Ramos (cell line): ENCODE data around the gene ABHD17C.

ENCODE experiments used
- in situ Hi-C: fragments of 300-500 bp; cut with MboI; formaldehyde crosslinking; loops from one replicate; pipeline ENCODE4 v1.14.3; 2022; ENCODE audit warnings: low sequenced_read_pairs; ENCODE audit not compliant: unreplicated experiment

ABHD17C gene

DNA sequence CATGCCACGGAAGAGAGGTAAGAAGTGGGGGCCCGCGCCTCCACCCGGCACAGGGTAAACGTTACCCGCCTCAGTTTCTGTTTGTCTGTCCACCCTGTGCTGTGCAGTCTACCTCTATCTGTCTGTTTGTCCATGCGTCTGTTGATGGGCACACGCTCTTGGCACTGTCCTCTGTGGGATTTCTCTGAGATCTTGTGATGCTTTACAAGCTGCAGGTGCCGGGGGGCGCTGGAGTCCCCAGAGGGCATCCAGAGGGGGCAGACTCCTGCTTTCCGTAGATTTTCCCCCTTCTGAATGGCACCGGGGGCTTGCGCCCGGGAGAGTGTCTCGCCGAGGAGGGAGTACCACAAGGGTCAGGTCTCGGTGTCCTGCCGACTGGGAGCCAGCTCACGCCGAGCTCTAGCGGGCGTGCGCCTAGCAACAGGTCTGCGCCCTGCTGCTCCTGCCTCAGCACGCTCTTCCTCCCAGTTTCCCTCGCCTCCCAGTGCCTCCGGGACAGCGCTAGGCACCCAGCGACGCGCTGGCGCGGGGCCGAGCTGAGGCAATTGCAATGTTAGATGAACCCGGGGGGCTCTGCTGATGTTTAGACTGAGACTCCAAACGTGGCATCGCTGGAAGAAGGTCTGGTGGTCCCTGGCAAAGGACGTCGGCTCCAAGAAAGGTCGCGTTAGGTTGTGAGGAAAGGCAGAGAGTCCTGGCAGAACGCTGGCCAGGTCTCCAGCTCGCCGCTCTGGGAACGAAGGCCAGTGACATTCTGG is 84.7 kb downstream of the ABHD17C start:
- in situ Hi-C loops = loop anchor here (10.0 kb wide), 1 partner anchor 325 kb away; no protein-coding TSS in a partner anchor

DNA sequence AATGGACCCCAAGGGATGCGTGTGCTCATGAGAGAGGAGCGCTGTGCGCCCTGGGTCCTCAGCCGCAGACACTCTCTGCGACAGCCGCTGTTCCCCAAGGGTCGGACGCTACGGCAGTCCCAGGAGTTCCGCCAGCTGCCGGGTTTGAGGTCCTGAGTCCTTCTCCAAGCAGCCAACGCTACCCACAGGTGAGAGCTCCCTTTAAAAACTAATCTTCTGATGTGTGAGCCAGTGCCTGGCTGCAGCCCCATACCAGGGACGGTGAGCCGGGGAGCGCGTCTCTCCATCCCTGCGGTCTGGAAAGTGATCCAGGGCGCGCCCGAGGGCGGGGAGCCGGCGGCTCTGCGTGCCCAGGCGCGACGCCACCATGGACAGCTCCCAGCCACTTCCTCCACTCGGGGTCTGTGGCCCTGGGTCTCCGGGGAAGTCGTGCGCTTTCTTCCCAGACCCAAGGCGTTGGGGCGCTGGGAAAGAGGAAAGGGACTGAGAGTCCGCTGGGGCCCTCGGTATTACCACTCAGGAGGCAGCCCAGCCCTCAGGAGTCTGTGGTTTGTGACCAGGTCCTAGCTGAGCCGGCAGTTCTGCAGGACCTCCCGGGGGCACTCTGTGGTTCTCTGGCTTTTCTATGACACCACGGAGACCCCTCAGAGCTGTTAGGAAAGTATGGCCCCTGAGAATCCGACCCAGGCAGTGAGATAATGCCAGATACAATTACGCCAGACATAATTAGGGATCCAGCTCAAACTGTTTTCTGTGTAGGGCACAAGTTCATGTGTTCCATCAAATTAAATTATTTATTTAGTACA is 85.5 kb downstream of the ABHD17C start:
- in situ Hi-C loops = no loop called here

DNA sequence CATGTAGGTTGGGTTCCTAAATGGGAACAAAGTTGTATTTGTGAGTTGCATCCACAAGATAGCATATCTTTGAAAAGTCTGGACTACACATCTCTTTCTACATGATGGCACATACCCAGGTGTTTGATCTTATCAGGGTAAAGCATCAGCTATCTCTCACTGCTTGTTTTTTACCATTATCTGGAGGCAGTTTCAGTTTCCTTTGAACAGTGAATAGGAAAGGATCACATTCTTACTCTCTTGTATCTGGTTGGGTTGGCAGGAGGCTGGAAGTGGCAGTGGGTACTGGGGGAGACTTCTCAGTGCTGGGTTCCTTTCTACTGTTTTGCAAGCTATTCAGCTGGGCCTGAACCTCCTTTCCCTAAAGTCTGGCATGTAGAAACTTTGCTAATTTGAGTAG is 88.2 kb downstream of the ABHD17C start:
- in situ Hi-C loops = no loop called here

DNA sequence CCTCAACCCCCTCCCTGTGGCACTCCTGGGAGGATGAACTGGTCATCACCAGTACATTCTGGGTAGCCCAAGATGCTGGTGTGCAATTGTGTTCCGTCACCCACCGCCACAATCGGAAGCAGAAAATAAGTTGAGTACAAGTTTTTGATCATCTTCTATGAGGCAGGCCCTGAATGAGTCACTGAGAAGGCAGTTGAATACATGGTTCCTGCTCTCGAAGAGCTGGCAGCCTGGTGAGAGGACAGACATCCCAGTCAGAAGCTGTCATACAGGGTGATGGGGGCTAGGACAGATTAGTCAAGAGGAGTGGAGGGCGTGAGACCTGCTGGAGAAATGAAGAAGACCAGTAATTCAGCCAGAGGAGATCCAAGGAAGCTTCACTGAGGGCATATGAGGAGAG is 90.2 kb downstream of the ABHD17C start:
- in situ Hi-C loops = no loop called here

DNA sequence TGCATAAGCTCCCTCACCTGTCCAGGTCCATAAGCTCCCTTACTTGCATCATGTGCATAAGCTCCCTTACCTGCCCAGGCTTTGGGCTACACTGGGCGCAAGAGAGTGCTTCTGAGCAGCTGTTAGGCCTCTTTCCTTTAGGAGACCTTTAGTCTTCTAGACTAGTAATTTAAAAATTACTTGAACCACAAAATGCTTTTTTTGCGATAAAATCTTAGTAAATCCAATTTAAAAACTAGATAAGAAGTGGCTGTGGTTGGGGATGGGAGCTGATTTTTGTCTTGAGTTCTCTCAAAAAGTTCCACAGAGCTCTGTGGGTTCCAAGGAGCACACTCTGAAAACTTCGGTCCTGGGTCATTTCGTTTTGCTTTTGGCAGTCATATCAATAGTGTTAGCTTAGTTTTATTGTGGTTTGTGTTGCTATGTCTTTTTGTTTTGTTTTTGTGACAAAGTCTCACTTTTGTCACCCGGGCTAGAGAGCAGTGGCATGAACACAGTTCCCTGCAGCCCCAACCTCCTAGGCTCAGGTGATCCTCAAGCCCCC is 90.8 kb downstream of the ABHD17C start:
- in situ Hi-C loops = no loop called here

DNA sequence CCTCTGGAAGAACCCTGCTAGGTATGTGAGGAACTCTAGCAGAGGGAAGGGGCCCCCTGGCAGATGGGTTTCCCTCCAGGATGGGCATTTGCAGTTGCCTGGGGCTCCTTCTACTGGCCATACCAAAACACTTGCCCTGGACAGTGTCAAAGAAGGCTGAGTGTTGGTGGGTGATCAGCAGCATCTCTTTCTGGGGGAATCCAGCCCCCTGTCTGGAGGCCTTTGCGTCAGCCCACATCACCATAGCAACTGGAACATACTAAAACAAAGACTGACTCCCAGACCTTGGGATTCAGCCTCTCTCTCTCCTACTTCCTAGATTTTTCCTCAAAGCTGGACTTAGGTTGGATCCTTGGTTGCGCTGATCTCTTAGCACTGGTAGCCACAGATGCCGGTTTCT is 92.2 kb downstream of the ABHD17C start:
- in situ Hi-C loops = no loop called here

DNA sequence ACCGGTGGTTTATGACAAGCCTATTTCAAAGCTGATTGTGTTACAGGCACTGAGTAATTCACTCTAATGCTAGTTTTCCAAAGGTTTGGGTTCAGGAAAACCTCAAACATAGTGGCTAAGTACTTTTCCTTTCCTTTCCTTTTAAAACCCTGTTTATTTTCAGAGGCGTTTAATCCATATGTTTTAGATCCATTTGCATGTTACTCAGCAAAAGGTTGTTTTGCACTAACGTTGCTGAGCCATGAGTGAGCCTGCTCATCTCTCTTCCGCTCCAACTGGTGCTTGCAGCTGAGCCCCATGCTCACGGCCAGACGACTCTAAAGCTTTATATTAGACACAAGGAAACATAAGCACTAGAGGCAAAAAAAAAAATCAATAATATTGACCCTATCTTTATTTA is 93.4 kb downstream of the ABHD17C start:
- in situ Hi-C loops = no loop called here

DNA sequence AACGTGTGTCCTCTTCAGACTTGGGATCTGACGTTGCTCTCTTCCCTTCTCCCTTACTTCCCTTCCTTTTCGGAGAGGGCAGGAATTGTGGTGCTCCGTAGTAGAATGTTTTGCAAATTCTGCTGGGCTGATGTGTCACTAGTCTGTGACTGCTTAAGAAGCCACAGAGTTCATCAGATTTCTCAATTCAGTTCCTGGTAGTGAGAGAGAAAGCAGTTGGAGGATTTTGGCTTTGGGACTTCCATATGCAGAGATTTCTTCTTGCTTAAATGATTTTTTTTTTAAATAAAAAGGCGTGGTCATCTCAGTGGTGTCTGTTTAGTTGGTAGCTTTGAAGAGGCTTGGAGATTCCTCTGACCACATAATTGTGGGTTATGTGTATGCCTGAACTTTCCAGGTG is 94.2 kb downstream of the ABHD17C start:
- in situ Hi-C loops = no loop called here

DNA sequence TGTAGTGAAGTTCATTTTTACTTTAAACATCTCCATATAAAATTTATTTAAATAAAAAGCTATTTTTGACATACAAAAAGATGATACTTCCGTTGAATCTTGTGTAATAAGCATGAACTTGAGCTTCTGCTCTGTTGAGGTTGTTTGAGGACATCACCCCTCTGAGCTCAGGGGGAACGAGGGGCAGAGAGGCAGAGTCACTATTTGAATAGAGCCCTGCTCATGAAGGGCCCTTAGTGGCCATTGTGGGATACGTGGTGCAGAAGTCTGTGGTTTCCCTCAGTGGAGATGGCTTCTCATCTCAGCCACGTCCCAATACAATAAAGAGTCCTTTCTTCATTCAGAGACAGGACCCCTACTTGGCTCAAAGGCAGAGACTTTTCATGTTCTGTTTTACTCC is 94.7 kb downstream of the ABHD17C start:
- in situ Hi-C loops = no loop called here

DNA sequence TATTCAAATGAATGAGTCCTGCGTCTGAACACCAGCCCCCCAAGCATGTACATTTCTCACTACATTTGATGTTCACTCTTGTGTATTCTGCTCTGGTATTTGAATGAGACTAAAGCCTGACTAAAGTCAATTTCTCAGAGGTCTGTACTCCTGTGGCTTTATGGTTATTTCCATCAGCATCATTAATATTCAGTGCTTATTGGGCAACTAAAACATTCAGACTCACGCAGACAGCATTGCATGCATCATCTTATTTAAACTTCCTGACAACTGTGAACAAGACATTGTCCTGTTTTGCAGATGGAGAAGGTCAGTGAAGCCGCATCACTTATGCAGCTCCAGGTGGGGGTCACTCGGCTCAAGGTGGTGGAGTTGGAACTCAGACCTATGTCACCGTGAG is 95.1 kb downstream of the ABHD17C start:
- in situ Hi-C loops = no loop called here

DNA sequence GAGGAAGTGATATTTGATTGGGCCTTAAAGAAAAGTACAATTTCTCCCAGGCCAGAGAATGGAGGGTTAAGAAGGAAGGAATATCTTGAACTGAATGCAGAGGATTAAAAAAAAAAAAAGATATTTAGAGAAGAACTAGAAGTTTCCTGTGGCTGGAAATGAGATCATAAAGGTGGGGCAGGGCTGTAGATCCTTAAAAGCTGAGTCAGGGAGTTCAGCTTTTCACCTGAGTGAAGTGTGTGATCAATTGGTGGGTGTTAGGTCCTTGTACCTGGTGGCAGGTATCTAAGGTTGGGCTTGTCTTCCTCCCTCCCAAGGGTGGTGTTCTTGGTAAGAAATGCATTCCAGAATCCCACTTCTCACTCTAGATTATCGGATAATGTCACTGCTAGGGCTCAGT is 95.9 kb downstream of the ABHD17C start:
- in situ Hi-C loops = no loop called here

DNA sequence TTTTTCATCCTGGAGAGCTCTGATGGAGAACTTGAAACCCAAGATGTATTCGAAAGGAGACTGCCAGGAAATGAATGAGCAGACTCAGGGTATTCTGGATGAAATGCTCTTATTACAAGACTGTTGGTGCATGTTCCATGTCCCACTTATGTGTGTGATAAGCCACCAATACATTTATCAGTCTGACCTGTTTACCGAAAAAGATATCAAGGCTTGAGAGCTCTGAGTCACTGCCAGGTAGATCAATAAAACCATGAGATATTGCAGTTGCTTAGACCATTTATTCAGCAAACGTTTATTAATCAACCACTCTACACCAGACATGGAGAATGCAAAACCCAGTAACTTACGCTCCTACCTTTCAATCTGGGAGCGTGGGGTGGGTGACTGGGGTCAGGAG is 101.3 kb downstream of the ABHD17C start:
- in situ Hi-C loops = no loop called here

DNA sequence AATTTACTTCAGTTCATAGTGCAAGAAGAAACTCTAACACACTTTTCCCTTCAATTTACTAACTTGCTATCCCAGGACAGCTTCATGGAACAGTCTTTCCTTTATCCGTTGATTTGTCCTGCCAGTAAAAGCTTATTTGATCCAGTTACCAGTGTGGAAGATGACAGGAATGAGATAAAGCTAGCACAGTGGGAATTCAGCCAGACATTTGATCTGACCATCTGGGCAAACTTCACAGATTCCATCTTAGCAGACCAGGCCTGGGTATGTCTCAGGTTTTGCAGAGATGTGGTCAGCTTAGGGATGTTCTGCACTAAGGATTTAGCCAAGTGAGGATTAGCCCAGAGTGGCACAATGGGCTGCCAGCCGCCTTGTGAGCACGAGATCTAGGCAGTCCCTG is 103.8 kb downstream of the ABHD17C start:
- in situ Hi-C loops = no loop called here

DNA sequence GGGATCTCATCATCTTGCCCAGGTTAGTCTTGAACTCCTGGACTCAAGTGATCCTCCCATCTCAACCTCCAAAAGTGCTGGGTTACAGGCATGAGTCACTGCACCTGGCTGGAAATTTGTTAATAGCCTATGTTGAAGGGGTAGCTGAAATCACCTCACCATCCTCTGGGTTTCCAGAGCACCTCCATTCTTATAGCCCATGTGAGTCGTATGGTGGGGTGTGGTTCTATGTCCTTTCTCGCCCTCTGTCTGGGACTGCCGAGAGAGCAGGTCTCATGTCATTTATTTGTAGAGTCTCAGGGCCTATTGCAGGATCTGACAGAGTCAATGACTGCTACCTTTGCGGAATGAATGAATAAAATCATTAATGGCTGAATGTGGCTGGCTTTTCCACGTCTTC is 105.0 kb downstream of the ABHD17C start:
- in situ Hi-C loops = no loop called here

DNA sequence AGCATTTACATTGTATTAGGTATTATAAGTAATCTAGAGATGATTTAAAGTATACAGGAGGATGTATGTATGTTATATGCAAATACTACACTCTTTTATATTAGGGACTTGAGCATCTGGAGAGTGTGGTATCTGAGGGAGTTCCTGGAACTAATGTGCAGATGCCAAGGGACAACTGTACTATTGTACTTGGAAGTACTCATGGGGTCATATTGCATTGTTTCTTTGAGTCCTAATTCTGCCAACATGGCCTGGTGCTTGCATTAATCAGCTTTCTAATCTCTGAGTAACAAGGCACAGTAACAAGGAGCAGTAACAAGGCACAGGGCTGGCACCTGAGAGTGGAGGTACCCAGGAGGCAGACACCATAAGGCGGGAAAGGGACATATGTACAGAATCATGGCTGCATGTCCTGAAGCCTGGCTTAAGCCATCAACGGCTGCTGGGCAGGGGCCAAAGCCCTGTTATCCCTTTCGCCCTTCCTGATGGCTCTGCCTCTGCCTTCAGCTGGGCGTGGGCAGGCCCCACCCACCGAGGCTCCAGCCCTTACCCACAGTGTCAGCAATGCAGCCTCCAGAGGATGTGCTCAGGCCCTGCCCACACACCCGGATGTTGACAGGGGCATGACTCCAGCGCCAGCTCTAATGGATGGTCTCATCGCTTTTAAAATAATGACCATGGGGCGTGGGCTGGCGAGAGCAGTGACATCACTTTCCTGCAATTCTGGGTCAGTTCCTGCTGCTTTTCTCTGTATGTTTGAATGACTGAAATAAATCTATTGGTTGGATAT is 107.0 kb downstream of the ABHD17C start:
- in situ Hi-C loops = no loop called here

DNA sequence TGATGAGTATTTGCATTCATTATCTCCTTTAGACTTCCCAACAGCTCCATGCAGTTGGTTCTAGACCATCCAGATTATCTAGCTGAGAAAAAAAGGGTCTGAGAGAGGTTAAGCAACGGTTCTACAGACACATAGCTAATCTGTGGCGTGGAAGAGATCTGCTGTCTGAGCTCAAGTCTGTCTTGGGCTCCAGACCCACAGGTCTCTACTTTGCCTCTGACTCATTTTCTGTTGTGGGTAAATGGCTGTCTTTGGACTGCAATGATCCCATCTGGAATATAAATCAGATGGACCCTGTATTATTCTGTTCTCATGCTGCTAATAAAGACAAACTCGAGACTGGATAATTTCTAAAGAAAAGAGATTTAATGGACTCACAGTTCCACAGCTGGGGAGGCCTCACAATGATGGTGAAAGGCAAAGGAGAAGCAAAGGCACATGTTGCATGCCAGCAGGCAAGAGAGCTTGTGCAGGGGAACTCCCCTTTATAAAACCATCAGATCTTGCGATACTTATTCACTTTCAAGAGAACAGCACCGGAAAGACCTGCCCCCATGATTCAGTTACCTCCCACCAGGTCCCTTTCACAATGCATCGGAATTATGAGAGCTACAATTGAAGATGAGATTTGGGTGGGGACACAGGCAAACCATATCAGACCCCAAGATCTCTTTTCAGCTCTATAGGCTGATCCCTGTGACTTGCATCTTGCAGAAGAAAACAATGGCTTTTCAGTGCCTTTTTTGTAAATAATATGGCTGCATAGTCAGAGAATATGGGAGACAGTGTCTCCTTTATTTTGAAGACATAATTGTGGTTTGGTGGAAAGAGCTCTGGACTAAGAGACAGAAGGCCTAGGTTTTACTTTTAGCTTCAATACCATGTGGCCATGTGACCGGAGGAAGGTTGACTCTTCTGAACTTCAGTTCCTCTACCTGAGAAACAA is 108.7 kb downstream of the ABHD17C start:
- in situ Hi-C loops = no loop called here

DNA sequence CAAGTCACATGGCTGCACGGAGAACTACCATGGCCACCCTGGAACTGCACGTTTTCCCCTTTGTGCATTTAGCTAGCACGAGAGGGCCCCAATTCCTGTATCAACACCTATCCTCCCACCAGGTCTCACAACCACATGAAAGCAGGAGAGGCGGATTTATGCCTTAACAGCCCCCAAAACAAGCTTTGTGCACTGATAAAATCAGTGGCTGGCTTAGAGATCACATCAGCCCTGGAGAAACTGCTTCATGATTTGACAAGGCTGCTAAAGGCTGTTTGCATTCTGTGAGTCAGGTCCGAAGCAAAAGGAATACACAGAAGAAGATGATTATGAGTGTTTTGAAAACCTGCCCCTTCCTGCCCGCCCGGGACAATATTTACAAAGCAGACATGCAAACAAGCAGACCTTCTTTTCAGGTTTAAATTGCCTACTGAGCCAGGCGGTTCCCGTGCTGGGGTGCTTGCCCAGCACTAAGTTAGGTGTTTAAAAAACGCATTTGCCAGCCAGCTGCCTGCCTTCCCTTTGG is 109.9 kb downstream of the ABHD17C start:
- in situ Hi-C loops = no loop called here
